Smooth muscle cell of the umbilical artery (primary cell): ENCODE measurements around the gene ERCC3. TPM values are rescaled to one million over a fixed set of nuclear protein-coding genes. Genes with fewer than 3 reads are reported as not detected.

Experiments used
- total RNA-seq: library from RNA; depleted of rRNA; stranded (reverse); fragments of >200 nt; gene quantifications from 2 replicates; pipeline ENCODE4 v1.2.3, GENCODE V29; 2014

The ERCC3 gene
- 45.1 and 52.1 TPM in 2 replicates for total RNA-seq

GRCh38 chr2:127293748-127294562, at the start of gene ERCC3:
Gene ERCC3 (minus strand): TSS chr2:127294144. CDS start chr2:127294081, 63 bp downstream.

GRCh38 chr2:127220102-127220767, 73.7 kb downstream of the ERCC3 start, which contains the start of gene CYP27C1:
Gene CYP27C1 (minus strand): TSS chr2:127220299. CDS start chr2:127220270, 29 bp downstream.

Other genes with a start within 250 kb of the ERCC3 start
- gene BIN1, start 187.0 kb downstream of the ERCC3 start, total RNA-seq = 34.4 and 44.0 TPM in 2 replicates
- not detected in 2 replicates for gene CYP27C1, start 73.8 kb downstream of the ERCC3 start, total RNA-seq
- 50.2 and 52.0 TPM in 2 replicates for gene MAP3K2, start 93.8 kb upstream of the ERCC3 start, total RNA-seq
- gene PROC, start 124.3 kb upstream of the ERCC3 start, total RNA-seq = not detected in 2 replicates
- gene IWS1, start 232.3 kb upstream of the ERCC3 start, total RNA-seq = 35.6 and 53.1 TPM in 2 replicates
- gene MYO7B, start 241.5 kb upstream of the ERCC3 start, total RNA-seq = 0.09 and 0.59 TPM in 2 replicates